Measurements from ENCODE around the gene ATP10A.
"Not testable (repeated sequence)": the region's sequence is repeated elsewhere in the genome, so short reads cannot be mapped to it uniquely, and the experiment has no call there.

DNA sequence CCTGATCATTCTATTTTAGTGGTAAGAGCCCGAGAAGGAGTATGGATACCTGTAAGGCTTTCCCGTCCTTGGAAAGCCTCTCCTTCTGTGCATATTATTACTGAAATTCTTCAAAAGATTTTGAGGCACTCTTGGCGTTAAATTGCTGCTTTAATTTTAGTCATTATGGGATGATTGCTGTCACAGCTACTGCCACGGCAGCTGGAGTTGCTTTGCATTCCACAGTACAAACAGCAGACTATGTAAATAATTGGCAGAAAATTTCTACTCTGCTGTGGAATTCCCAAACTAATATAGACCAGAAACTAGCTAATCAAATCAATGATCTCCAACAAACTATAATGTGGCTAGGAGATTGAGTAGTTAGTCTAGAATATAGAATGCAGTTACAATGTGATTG, 222.2 kb downstream of the ATP10A start:
- not testable (repeated sequence) for TF ChIP-seq RAD21 (IDR thresholded peaks at IDR 0.05 in 1 of 2, conservative IDR thresholded peaks at IDR 0.05 in 1 of 2; ENCODE audit: low read depth in 2 of 2, low read length in 2 of 2); NRF1 (IDR thresholded peaks at IDR 0.05; ENCODE audit: low read depth, low read length); CHD7 (IDR thresholded peaks at IDR 0.05; ENCODE audit: insufficient replicate concordance, low read length); JUND (IDR thresholded peaks at IDR 0.05; ENCODE audit: low read length); CEBPB (IDR thresholded peaks at IDR 0.05; ENCODE audit: low read depth, low read length); SP1 (IDR thresholded peaks at IDR 0.05; ENCODE audit: low read depth, low read length); YY1 (IDR thresholded peaks at IDR 0.05; ENCODE audit: low read depth, low read length); BACH1 (IDR thresholded peaks at IDR 0.05; ENCODE audit: low read length); ZNF274 (IDR thresholded peaks at IDR 0.05; ENCODE audit: borderline replicate concordance, extremely low read depth, low read length); SIN3A (conservative IDR thresholded peaks at IDR 0.05 in 1 of 2, IDR thresholded peaks at IDR 0.05 in 1 of 2; ENCODE audit: low read depth in 1 of 2, low read length in 2 of 2); MAFK (IDR thresholded peaks at IDR 0.05; ENCODE audit: low read depth, low read length); NANOG (IDR thresholded peaks at IDR 0.05; ENCODE audit: insufficient read depth, low read depth, low read length, poor library complexity, severe bottlenecking)
- TF ChIP-seq, protein P1, sequence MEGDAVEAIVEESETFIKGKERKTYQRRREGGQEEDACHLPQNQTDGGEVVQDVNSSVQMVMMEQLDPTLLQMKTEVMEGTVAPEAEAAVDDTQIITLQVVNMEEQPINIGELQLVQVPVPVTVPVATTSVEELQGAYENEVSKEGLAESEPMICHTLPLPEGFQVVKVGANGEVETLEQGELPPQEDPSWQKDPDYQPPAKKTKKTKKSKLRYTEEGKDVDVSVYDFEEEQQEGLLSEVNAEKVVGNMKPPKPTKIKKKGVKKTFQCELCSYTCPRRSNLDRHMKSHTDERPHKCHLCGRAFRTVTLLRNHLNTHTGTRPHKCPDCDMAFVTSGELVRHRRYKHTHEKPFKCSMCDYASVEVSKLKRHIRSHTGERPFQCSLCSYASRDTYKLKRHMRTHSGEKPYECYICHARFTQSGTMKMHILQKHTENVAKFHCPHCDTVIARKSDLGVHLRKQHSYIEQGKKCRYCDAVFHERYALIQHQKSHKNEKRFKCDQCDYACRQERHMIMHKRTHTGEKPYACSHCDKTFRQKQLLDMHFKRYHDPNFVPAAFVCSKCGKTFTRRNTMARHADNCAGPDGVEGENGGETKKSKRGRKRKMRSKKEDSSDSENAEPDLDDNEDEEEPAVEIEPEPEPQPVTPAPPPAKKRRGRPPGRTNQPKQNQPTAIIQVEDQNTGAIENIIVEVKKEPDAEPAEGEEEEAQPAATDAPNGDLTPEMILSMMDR (IDR thresholded peaks at IDR 0.05; ENCODE audit: control extremely low read depth in 1 of 3, insufficient read depth in 1 of 3, low read depth in 1 of 3, low read length in 3 of 3): not testable (repeated sequence)

Data from H1 (cell line).